ENCODE measurements around the gene ARHGDIG.

- no peak for TF ChIP-seq CTCF (conservative IDR thresholded peaks at IDR 0.05; ENCODE audit: low read depth in 2 of 2)
- no peak for TF ChIP-seq CREB1 (CRISPR knock-in tag; IDR thresholded peaks at IDR 0.05; ENCODE audit: low read depth)
- TF ChIP-seq EZH2 (IDR thresholded peaks at IDR 0.05; ENCODE audit: low read depth, unreplicated experiment), result no peak
- TF ChIP-seq POLR2AphosphoS5 (IDR thresholded peaks at IDR 0.05; ENCODE audit: low read depth), result no peak
- TF ChIP-seq STAT1 (IDR thresholded peaks at IDR 0.05; ENCODE audit: unreplicated experiment), result no peak
Observed at GRCh38 chr16:249431-249830, 31.0 kb upstream of the ARHGDIG start.

All from GM23338 (cell line).